ENCODE measurements around the gene COL5A3.
"Not testable (repeated sequence)": the region's sequence is repeated elsewhere in the genome, so short reads cannot be mapped to it uniquely, and the experiment has no call there.

The COL5A3 gene

DNA sequence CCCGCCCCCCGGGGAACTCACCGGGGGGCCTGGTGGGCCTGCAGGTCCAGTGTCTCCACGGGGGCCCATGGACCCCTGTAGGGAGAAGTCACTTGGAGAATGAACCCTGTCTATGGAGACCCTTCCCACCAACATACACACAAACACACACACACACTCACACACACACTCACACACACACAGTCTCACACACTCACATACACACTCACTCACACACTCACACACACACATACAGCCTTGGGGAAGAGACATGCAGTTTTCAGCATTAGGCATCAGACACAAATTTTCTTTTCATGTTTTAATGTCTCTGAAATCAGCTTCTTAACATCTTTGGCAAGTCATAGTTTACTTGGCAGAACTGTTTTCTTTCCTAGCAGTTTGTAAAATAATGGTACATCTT is 43.0 kb downstream of the COL5A3 start:
- H3K9ac ChIP-seq (ENCODE audit: low read depth, low read length) = no peak overlapping the region
- peaks cover 2% of the 10 kb centered on the region for H3K4me1 ChIP-seq (ENCODE audit: control insufficient read depth, insufficient read depth, low read length)
- no peaks in the 10 kb centered on the region for H3K36me3 ChIP-seq (ENCODE audit: control insufficient read depth, insufficient read depth, low read length)
- peaks cover 6% of the 10 kb centered on the region for H3K27me3 ChIP-seq (ENCODE audit: control insufficient read depth, insufficient read depth, low read length)
- H3K9me3 ChIP-seq (ENCODE audit: control insufficient read depth, insufficient read depth, low read length) = no peaks in the 10 kb centered on the region
- no peak overlapping the region for H3K4me3 ChIP-seq (ENCODE audit: low read depth, low read length)

- H3K9ac ChIP-seq (ENCODE audit: low read depth, low read length) = peak overlapping the region; percentile 61
- H3K9me3 ChIP-seq (ENCODE audit: control insufficient read depth, insufficient read depth, low read length) = no peaks in the 10 kb centered on the region
- peaks cover 2% of the 10 kb centered on the region for H3K4me1 ChIP-seq (ENCODE audit: control insufficient read depth, insufficient read depth, low read length)
- H3K27me3 ChIP-seq (ENCODE audit: control insufficient read depth, insufficient read depth, low read length) = peaks cover 6% of the 10 kb centered on the region
- no peaks in the 10 kb centered on the region for H3K36me3 ChIP-seq (ENCODE audit: control insufficient read depth, insufficient read depth, low read length)
- peak overlapping the region; percentile 49 for H3K4me3 ChIP-seq (ENCODE audit: low read depth, low read length)
Measured at GRCh38 chr19:9966448-9966847, 43.9 kb downstream of the COL5A3 start.

DNA sequence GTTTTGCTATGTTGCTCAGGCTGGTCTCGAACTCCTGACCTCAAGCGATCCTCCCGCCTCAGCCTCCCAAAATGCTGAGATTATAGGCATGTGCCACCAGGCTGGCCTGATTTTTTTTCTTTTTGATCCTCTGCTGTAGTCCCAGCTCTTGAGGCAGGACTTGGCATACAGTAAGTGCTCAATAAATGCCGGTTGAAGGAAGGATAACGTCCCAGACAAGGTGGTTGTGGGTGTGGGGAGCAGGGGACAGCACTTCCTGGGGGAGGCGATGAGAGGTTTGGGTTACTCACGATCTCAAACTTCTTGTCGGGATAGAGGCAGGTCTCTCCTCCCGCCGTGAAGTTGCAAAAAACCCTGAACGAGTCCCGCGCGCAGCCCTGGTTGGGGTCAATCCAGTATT is 44.3 kb downstream of the COL5A3 start:
- Histone ChIP-seq H3K27me3 (ENCODE audit: control insufficient read depth, insufficient read depth, low read length) (peaks cover 6% of the 10 kb centered on the region), H3K9me3 (ENCODE audit: control insufficient read depth, insufficient read depth, low read length) (no peaks in the 10 kb centered on the region), H3K36me3 (ENCODE audit: control insufficient read depth, insufficient read depth, low read length) (no peaks in the 10 kb centered on the region), H3K9ac (ENCODE audit: low read depth, low read length) (peak overlapping the region; percentile 61), H3K4me3 (ENCODE audit: low read depth, low read length) (peak overlapping the region; percentile 49), H3K4me1 (ENCODE audit: control insufficient read depth, insufficient read depth, low read length) (peaks cover 2% of the 10 kb centered on the region)

- H3K27me3 ChIP-seq (ENCODE audit: control insufficient read depth, insufficient read depth, low read length) = peaks cover 10% of the 10 kb centered on the region
- H3K9me3 ChIP-seq (ENCODE audit: control insufficient read depth, insufficient read depth, low read length) = no peaks in the 10 kb centered on the region
- peaks cover 2% of the 10 kb centered on the region for H3K4me1 ChIP-seq (ENCODE audit: control insufficient read depth, insufficient read depth, low read length)
- H3K4me3 ChIP-seq (ENCODE audit: low read depth, low read length) = no peak overlapping the region
- H3K36me3 ChIP-seq (ENCODE audit: control insufficient read depth, insufficient read depth, low read length) = peaks cover 3% of the 10 kb centered on the region
- H3K9ac ChIP-seq (ENCODE audit: low read depth, low read length) = no peak overlapping the region
Measured at GRCh38 chr19:9962623-9963290, 47.5 kb downstream of the COL5A3 start.

GRCh38 chr19:9961103-9961502 is 49.2 kb downstream of the COL5A3 start:
- peaks cover 2% of the 10 kb centered on the region for H3K4me1 ChIP-seq (ENCODE audit: control insufficient read depth, insufficient read depth, low read length)
- H3K36me3 ChIP-seq (ENCODE audit: control insufficient read depth, insufficient read depth, low read length) = peaks cover 3% of the 10 kb centered on the region
- no peak overlapping the region for H3K9ac ChIP-seq (ENCODE audit: low read depth, low read length)
- H3K9me3 ChIP-seq (ENCODE audit: control insufficient read depth, insufficient read depth, low read length) = no peaks in the 10 kb centered on the region
- peaks cover 12% of the 10 kb centered on the region for H3K27me3 ChIP-seq (ENCODE audit: control insufficient read depth, insufficient read depth, low read length)
- H3K4me3 ChIP-seq (ENCODE audit: low read depth, low read length) = no peak overlapping the region

DNA sequence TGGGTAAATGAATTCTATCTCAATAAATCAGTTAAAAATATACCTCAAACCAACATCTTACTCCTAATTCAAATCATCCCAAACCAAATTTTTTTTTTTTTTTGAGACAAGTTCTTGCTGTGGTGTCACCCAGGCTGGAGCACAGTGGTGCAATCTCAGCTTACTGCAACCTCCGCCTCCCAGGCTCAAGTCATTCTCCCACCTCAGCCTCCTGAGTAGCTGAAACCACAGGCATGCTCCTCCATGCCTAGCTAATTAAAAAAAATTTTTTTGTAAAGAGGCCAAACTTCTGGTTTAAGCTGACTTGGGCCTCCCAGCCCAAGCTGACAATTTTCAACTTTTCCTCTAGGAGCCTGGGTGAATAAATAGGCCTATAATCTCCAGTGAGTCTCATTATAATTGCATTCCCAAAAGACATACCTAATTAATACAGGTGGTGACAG is 51.9 kb downstream of the COL5A3 start:
- H3K4me1 ChIP-seq (ENCODE audit: control insufficient read depth, insufficient read depth, low read length) = peaks cover 2% of the 10 kb centered on the region
- no peak overlapping the region for H3K4me3 ChIP-seq (ENCODE audit: low read depth, low read length)
- no peak overlapping the region for H3K9ac ChIP-seq (ENCODE audit: low read depth, low read length)
- H3K27me3 ChIP-seq (ENCODE audit: control insufficient read depth, insufficient read depth, low read length) = peaks cover 7% of the 10 kb centered on the region
- no peaks in the 10 kb centered on the region for H3K9me3 ChIP-seq (ENCODE audit: control insufficient read depth, insufficient read depth, low read length)
- H3K36me3 ChIP-seq (ENCODE audit: control insufficient read depth, insufficient read depth, low read length) = peaks cover 3% of the 10 kb centered on the region

GRCh38 chr19:9956956-9957355 is 53.3 kb downstream of the COL5A3 start:
- Histone ChIP-seq H3K4me3 (ENCODE audit: low read depth, low read length) (no peak overlapping the region), H3K9me3 (ENCODE audit: control insufficient read depth, insufficient read depth, low read length) (no peaks in the 10 kb centered on the region), H3K9ac (ENCODE audit: low read depth, low read length) (no peak overlapping the region), H3K36me3 (ENCODE audit: control insufficient read depth, insufficient read depth, low read length) (peaks cover 3% of the 10 kb centered on the region), H3K4me1 (ENCODE audit: control insufficient read depth, insufficient read depth, low read length) (peaks cover 7% of the 10 kb centered on the region), H3K27me3 (ENCODE audit: control insufficient read depth, insufficient read depth, low read length) (peaks cover 7% of the 10 kb centered on the region)

DNA sequence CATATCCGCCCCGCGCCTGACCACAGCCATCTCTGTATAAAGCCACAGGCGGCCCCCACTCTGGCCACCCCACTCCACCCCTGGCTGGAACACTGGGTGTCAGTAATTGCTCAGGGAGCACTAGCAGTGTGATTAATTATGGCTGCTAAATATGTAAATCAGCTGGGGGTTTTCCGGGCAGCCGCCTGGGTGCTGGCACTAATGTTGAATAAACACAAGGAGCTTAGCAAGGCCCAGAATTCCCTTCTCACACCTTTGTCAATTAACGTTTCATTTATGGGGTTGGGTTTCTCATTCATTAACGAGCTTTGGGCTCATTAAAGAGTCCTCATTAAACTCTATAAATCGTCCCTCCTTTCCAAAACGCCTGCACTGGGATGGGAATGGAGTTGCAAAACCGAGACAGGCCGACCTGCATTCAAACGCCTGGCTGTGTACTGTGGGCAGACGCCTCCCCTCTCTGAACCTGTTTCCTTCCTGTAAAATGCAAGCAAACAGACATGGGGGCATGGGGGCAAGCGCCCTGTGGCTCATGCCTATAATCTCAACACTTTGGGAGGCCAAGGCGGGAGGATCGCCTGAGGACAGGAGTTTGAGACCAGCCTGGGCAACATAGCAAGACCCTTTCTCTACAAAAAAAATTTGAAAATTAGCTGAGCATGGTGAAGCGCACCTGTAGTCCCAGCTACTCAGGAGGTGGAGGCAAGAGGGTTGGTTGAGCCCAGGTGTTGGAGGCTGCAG is 56.3 kb downstream of the COL5A3 start:
- Histone ChIP-seq H3K36me3 (ENCODE audit: control insufficient read depth, insufficient read depth, low read length) (no peaks in the 10 kb centered on the region), H3K27me3 (ENCODE audit: control insufficient read depth, insufficient read depth, low read length) (peaks cover 2% of the 10 kb centered on the region), H3K4me1 (ENCODE audit: control insufficient read depth, insufficient read depth, low read length) (peaks cover 7% of the 10 kb centered on the region), H3K4me3 (ENCODE audit: low read depth, low read length) (no peak overlapping the region), H3K9me3 (ENCODE audit: control insufficient read depth, insufficient read depth, low read length) (no peaks in the 10 kb centered on the region), H3K9ac (ENCODE audit: low read depth, low read length) (no peak overlapping the region)

DNA sequence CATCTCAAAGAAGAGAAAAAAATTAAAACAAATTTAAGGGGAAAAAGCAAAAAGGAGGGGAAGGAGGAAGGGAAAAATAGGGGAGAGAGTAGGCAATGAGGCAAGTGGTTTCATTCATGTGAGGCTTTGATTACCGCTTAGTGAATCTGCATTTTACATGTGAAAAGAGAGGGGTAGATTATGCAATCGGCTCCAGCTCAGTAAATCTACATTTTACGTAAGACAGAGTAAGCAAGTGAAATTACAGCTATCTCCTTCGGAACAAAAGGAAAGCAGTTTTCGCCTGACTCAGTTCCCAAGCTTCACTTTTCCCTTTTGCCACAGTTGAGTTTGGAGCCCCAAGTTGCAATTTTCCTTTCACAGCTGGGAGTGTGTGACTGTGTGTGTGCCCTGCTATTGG is 58.0 kb downstream of the COL5A3 start:
- Histone ChIP-seq H3K4me3 (ENCODE audit: low read depth, low read length) (peak overlapping the region; percentile 13), H3K9ac (ENCODE audit: low read depth, low read length) (peak overlapping the region; percentile 54), H3K36me3 (ENCODE audit: control insufficient read depth, insufficient read depth, low read length) (no peaks in the 10 kb centered on the region), H3K4me1 (ENCODE audit: control insufficient read depth, insufficient read depth, low read length) (peaks cover 9% of the 10 kb centered on the region), H3K27me3 (ENCODE audit: control insufficient read depth, insufficient read depth, low read length) (peaks cover 1% of the 10 kb centered on the region), H3K9me3 (ENCODE audit: control insufficient read depth, insufficient read depth, low read length) (no peaks in the 10 kb centered on the region)

- Histone ChIP-seq H3K9me3 (ENCODE audit: control insufficient read depth, insufficient read depth, low read length) (no peaks in the 10 kb centered on the region), H3K4me3 (ENCODE audit: low read depth, low read length) (no peak overlapping the region), H3K9ac (ENCODE audit: low read depth, low read length) (no peak overlapping the region), H3K27me3 (ENCODE audit: control insufficient read depth, insufficient read depth, low read length) (no peaks in the 10 kb centered on the region), H3K4me1 (ENCODE audit: control insufficient read depth, insufficient read depth, low read length) (peaks cover 5% of the 10 kb centered on the region), H3K36me3 (ENCODE audit: control insufficient read depth, insufficient read depth, low read length) (no peaks in the 10 kb centered on the region)
Measured at GRCh38 chr19:9947441-9947840, 62.9 kb downstream of the COL5A3 start.

DNA sequence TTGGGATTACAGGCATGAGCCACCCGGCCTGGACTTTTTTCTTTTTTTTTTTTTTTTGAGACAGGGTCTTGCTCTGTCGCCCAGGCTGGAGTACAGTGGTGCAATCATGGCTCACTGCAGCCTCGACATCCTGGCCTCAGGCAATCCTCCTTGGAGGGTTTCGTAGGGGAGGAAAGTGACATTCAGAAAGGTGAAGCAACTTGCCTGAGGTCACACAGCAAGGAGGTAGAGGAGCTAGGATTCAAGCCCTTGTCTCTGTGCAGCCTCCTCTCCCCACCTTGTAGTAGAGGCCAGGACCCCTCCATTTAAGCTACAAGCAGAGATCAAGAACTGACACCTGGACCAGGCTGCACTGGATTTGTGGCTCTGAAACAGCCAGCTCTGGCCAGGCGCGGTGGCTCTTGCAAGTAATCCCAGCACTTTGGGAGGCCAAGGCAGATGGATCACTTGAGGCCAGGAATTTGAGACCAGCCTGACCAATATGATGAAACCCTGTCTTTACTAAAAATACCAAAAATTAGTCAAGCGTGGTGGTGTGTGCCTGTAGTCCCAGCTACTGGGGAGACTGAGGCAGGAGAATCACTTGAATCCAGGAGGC is 63.7 kb downstream of the COL5A3 start:
- H3K9me3 ChIP-seq (ENCODE audit: control insufficient read depth, insufficient read depth, low read length); H3K4me3 ChIP-seq (ENCODE audit: low read depth, low read length); H3K4me1 ChIP-seq (ENCODE audit: control insufficient read depth, insufficient read depth, low read length); H3K27me3 ChIP-seq (ENCODE audit: control insufficient read depth, insufficient read depth, low read length); H3K9ac ChIP-seq (ENCODE audit: low read depth, low read length); H3K36me3 ChIP-seq (ENCODE audit: control insufficient read depth, insufficient read depth, low read length): not testable (repeated sequence)
